Activated CD8-positive, alpha-beta memory T cell treated with anti-CD3 and anti-CD28 coated beads, Interleukin-2, amount 50 U/mL, for 24 hours (primary cell): ENCODE data around the gene TLE3.

ENCODE experiments used
- DNase-seq: peaks from one replicate; pipeline ENCODE4 v3.0.0-alpha.2; 2020; ENCODE audit errors: extremely low read depth

Gene TLE3

DNA sequence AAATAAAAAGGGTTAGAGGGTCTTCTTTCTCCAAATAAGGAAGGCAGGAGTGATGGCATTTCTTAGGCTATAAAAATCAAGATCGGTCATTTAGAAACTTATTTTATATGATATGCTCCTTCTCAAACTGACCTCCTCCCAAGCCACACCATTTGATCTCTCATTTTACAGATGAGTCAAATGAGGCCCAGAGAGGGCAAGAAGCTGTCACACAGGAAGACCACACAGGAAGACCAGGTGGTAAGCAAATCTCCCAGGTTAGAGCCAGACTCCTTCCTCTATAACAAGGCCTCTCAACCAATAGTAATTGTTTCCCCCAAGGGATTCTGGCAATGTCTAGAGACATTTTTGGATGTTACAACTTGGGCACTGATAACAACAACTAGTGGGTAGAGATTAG, 13.8 kb downstream of the TLE3 start:
- DNase-seq: no peak

DNA sequence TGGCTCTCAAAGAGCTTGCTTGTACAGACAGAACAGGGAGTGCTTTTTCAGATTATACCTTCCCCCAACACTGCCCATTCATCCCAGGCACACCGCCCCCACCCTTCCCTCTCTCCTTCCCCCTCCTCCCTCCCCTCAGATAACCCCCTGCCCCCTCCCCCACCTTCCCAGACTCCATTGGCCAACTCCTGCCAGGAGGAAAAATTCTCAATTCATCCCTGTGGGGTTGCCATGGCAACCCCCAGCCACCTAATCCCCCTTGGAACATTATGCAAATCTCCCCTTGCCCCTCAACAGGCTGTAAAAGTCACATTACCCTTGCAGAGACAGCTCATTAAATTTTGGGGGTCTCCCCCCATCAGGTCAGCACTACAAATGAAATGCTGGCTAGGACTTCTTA, 14.3 kb downstream of the TLE3 start:
- no peak for DNase-seq

DNA sequence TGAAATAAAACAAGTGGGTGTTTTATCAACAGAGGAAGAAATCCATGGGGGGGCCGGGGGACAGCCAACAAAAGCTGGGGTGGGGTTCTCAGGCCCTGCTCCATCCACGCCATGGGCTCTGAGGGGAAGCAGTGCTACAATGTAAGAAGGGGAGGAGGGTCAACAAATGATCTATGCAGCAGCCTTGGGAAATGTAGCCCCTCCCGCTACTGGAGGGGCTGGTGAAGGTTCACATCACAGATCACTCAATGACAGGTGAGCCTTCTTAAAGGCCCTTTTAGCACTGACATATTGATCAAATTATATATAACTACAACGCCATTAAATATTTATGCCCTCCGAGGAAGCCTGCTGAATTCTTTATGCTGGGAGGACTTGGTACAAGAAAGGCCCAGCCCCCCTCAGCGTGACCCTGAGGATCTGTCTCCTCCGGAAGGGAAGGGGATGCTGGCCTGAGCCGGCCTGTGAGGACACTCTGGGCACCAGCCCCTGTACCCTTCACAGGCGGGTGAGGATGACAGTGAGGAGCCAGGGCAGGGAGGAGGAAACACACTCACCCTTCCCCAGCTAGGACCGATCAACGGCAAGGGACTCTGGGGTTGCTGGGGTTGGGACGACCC, 15.3 kb downstream of the TLE3 start:
- DNase-seq: no peak

DNA sequence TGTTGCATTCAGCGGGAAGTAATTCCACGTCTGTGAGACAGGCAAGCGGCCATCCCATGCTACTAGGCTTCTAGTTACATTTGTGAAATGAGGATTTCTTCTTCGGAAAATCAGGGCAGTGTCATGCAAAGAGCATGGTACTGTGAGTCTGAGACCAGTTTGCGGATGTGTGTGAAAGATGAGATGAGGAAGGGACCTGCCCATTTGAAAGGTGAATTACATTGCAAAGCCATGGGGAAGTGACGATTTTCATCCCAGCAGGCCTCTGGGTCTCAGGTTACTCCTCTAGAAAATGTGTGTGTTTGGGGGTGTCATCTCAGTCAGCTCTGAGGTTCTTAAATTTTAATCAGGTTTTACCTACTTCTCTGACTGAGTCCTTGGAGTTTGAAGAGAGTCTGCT, 16.1 kb downstream of the TLE3 start:
- DNase-seq: no peak

DNA sequence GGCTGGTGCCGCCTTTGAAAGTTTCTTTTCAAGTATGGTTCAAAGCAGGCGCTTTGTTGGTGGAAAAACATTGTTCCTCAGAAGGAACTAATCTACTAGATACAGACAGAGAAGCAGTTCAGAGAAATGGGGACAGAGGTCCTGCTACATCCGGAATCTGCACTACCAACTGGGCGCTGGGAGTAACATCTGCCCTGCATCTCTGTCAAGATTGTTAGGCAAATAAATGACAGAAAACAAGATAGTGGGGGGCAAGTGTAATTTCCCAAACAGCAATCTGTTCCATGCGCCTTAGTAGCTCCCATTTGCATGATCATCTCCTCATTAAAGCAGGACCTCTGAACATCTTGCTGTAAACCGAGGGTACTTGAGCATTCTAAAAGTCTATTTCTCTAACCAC, 17.4 kb downstream of the TLE3 start:
- DNase-seq: no peak

DNA sequence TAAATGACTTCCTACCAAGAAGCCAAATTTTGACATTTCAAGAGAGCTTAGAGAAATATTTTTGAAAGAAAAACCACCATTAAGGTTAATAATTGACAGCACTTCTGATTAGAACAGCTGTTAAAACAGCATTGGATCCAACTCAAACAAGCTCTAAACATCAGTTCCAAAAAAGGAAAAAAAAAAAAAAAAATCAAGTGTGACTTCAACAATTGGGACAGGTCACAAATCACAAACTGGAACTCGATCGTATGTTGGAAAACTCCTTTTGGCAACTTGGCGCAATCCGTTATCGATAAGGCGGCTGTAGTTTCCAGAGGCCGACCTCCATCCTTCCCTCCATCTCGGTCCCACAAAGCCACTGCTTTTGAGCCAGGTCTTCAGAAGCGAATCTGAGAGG, 17.8 kb downstream of the TLE3 start:
- no peak for DNase-seq

DNA sequence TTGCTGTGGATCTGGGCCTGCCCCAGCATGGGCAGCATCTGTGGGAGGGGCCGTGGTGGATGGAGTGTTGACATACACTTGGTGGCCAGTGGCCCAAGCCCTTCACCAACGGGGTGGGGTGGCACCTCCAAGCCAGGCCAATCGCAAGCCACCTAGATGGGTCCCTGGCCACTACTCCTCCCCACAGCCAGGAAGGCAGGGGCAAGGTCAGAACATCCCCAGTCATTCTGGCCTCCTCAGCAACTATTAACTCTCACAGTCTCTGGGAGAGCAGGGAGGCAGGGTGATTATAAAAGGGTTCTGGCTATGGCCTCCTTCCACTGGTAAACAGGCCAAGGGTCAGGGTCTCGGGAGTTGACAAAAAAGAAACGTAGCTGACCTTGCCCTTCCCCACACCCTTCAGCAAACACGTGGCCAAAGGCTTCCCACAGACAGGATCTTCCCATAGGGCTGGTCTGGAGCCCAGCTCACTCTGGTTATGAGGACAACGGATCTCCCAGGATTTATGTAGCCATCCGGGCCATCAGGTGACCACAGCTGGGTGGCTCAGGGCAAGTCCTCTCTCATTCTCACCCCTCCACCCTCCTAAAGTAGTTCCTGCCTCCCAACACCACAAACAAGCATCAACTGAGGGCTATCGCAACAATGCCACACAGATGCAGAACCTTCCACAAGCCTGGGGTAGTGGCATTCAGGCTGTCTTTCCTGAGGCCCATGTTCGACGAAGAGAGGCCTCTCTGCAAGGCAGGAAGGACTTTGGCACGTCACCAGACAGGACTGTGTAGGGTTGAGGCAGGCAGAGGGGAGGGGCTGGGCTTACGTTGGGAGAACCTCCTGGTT, 18.9 kb downstream of the TLE3 start:
- no peak for DNase-seq

DNA sequence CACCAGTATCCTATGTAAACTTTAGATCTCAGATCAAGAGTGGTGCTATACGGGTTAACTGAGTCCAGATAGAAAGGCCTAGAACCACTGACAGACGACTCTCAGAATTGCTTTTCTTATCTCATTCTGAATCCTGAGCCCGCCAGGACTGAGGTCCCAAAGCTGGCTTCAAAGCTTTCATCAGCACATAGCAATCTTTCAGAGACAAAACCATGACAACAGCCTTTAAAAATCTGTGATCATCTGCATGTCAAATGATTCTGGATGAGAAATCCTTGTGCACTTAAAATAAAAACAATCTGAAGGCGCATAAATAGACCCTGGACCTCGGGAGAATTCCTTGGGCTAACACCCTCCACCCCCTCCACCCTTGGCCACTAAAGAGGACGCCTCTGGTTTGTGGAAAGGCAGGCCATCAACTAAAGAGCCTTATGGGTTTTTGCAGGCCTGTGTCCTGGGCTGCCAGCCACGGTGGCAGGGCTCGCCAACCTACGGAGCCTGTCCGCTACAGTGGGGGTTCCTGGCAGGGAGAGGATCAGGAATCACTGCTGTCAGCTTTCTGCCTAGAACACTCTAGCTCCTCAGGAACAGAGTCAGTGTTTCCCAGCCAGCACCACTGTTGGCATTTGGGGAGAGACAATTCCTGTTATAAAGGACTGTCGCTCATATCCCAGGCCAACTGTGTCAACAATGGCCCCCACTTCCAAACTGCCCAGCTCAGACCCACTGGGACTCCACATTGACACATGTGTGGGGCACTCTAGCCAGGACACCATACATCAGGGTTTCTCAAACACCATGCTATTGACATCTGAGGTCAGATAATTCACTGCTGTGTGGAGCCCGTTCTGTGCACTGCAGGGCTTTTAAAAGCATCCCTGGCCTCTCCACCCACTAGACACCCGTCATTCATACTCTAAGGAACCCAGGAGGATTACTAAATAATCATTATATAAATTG, 20.2 kb downstream of the TLE3 start:
- DNase-seq: no peak

DNA sequence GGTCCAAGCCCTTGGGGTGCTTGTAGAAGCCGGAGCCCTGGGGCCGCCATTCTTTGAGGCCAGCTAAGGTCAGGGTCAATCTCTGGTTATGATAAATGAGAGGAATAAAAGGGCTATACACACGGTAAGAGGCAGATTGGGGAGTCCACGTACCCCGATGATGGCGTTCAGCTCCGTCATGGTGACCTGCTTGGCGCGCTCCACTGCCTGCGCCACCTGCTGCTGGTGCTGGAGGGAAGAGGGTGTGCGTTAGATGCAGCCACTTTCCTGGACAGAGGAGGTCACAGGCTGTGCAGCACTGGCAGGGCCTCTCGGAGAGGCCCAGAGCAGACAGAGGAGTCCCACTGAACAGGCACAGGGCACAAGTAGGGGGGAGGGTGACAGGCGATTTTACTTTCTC, 23.3 kb downstream of the TLE3 start:
- DNase-seq: no peak

DNA sequence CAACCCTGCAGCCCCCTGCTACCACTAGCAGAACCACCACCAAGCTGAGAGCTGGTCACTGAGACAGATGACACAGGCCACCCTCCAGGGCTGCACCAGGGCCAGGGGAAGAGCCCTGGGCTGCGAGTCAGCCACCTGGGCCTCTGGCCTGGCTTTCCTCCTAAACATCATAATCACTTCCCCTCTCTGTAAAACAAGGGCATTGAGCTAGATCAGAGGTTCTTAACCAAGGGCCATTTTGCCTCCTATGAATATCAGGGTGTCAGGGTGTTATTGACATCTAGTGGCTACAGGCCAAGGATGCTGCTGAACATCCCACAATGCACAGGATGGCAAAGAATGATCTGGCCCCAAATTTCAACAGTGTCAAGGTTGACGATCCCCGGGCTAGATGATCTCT, 25.2 kb downstream of the TLE3 start:
- DNase-seq: no peak

DNA sequence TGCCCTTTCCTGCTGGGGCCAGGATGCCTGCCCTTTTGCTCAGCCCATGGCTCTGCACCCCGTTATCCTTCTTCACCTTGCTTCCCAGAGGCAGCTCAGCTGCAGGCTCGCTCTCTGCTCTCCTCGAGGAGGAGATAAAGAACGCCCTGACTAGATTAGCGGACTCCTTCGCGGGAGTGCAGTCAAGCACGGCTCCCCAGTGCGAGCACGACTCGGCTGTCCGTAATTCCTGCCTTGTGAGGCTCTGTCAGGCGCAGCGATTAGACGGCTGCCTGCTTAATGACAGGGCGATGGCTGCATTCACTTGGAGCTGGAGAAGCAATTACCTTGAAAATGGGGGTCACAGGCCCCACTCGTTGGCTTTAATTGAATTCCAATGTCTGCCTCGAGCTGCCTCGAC, 25.9 kb downstream of the TLE3 start:
- no peak for DNase-seq

DNA sequence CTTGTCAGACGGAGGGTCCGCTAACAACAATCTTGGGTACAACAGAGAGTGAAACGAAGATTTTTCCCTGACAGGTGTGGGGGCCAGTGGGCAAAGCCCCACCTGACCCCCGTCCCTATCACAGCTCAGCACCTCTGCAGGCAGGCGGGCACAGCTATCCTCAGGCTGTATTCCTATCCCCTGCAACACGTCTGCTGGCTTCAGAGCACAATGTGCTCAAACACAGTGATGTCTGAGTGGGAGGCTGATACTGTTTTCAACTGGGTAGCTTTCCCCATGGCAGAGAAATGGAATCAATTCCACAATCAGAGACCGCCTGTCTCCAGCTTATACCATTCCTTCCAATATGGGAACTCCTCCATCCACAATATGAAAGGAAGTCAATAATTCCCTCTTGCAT, 28.0 kb downstream of the TLE3 start:
- DNase-seq: no peak

DNA sequence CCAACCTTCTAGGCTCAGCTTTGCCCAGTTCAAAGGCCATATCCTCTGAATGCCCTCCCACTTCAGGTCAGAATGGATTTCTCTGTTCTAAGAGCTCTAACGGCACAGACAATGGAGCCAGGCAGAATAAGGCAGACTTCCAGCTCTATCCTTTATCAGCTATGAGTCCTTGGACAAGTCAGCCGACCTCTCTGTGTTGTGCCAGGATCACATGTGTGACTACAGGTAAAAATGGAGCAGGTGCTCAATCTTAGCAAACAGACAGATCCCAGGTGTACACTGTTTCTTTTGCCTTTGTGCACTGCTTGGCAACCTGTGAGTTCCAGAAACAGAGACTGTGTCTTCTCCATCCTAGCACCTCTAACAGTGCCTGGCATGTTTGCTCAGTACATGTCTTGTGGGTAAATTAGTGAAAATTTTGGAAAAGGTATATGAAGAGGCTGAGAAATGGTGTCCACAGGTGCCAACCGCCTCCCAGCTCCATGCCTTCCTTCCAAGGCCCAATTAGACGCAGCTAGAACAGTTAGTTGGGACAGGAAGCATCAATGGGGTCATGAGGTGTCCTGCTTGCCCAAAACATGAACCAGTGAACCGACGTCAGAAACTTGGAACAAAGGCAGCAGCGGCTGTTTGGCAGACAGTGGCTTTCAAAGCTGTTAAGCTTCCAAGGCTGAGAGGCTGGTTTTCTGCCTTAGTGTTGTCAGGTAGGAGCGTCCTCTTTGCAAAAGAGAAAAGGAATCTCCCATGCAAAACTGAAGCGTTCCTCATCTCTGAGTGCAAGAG, 28.7 kb downstream of the TLE3 start:
- no peak for DNase-seq

DNA sequence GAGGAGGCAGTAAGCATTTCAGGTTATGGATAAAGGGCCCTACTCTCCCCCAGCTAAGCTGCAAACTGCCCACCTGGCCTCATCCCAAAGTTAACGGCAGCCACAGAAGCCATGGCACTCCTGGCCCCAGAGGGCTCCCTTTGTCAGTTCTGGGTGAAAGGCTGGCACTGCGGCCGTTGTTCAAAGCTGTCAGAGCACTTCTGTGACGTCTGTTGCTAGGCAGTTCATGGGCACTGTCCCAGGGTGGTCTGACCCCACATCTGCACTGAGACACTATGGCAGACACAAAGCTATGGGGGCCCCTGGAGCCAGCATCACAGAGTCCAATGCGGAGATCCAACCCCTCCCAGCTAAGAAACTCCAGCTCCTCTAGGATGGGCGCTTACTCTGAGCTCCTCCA, 30.0 kb downstream of the TLE3 start:
- DNase-seq: no peak

DNA sequence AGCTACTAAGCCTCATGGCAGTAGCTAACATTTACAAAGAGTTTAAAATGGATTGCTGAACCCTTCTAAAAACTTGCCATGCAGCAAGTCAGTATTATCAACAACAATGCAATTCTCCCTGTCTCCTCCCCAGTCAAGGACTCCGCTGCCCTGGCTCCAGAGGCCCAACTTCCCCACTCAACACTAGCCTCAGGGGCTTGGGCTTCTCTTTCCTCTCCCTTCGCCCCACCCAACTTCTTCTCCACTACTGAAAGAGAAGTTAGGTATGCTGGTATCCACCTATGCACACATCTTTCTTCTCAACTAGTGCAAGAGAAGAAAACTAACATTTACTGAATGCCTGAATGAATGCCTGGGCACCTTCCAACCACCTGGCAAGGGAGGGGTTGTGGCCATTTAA, 30.7 kb downstream of the TLE3 start:
- no peak for DNase-seq

DNA sequence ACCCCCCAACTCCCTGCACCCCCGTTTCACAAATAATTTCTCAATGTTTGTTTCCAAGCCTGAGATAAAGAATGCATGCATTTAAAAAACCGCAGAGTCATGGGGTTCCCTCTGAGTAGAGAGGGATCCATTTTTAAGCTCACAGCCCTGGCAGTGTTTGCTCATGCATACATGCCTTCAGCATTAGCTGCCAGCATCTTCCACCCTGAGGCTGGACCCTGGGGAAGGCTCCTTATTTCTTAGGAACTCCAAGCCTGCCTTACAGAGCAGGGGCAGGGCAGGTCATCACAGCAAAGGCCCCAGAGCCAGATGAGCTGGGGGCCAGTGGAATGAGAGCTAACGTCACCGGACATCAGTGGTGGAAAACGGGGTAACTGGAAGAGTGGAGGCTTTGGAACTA, 31.3 kb downstream of the TLE3 start:
- no peak for DNase-seq

DNA sequence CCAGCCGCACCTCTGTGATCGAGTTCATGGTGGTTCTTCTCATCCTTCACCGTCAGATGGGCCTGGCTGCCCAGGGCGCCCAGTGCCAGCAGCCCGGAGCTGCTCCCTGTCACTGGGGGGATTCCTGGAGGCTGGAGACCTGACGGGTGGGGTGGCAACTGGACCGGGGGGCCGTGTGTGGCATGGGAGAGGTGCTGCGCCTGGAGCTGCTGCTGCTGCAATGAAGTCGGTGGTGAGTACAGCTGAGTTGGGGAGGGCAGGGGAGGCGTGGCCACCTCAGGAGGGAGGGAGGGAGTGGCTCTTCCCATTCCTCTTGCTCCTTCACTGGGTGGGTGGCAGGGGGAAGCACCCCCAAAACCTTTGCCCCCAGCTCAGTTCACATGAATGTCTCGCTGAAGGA, 31.7 kb downstream of the TLE3 start:
- DNase-seq: no peak

DNA sequence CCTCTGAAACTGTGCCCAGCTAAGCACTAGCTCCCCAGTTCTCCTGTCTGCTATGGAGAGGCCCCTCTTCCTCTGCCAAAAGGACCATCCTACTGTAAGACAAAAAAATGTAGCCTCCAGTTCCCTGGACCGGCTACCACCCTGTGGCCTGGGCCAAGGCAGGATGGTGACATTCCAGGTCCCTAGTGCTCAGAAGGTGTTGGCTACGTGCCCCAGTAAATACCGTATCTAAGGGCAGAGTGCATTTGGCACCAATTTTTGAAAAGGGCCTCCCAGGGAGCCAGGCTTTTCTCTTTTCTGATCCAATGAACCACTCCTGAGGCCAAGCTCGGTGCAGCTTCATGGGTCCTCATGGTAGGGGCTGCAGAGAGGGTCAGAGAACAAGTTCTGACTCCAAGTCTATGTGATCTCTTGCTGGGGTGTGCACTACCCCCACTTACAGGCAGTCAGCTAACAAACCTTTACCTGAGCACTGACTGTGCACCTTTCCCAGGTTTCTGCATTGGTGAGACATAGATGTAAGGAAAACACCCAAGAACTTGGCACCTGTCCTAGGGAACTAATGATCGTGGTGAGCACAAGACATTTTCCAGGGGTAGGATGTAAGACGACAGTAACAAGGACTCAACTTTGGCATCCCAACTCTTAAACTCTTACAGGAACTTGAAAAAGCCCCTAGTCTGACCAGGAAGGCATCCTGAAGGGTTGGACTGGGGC, 32.6 kb downstream of the TLE3 start:
- DNase-seq: no peak

DNA sequence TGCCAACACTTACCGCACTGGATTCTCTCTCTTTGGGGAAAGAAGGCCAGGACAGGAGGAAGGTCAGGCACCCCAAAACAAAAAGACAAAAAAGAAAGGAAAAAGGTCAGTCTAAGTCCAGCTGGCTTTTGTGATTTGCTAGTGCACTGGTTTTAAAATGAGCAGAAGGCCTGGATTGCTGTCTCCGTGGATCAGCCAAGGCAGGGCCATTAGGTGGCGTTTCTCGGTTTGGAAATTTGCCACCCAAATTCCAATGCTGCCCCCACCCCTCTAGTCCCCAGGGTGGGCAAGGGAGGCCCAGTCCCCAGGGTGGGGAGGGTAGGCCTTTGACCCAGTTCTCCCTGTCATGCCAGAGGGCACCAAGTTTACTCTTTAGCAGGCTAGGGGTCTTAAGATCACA, 33.3 kb downstream of the TLE3 start:
- DNase-seq: no peak

DNA sequence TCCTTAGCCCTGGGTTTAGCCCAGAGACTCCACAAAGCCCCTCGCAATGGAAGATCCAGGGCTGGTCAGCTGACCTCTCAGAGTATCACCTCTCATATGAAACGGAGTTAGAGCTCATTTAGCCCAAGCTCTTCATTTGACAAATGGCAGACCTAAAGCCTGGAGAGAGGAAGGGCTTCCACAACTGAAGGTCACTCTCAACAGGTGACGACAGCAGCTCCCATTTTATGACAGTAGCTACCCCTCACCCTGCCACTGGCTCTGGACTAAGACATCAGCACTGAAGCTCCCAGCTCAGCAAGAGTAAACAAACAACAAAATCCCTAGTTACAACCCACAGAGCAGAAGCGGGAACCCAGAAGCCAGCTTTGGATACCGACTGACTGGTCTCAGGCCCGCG, 33.7 kb downstream of the TLE3 start:
- no peak for DNase-seq

DNA sequence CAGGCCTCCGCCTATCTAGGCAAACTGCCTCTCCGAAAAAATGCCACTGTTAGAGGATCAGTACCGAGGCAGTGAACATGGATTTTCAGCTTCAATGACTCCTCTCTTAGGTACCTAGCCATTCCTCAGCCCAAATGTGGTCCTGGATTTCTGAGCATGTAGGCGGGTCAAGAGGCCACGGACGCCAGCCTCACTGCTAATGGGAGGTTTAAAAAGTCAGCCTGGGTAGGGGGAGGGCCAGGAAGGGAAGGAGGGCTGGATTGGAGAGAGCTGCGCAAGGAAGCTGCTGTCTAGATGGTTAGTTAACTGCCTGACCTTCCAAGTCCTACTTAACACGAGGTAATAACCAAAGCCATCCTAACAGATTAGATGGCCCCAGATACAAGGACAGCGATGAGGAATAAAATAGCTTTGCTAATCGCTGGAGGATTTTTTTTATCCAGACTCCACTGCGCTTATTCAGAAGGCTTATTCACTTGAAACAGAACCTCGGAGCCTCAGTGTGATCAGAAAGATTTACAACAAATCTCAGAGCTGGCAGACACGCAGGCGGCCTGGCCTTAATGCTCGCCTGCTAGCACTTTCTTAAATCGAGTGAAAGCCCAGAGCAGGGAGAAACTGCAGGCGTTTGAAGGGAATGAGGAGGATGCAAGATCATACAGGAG, 34.3 kb downstream of the TLE3 start:
- no peak for DNase-seq
